GM12878 (cell line): ENCODE data around the gene ACOX1. TPM values are rescaled to one million over a fixed set of nuclear protein-coding genes. Genes with fewer than 3 reads are reported as not detected.

Experiments
- CBFB ChIP-seq: IDR thresholded peaks from 2 replicates; pipeline ENCODE4 v1.6.1; 2016; ENCODE audit warnings: antibody characterized with exemption, low read depth
- FOXK2 ChIP-seq: fragments of 450-650 bp; IDR thresholded peaks from 2 replicates; pipeline ENCODE4 v1.6.1; 2017; ENCODE audit warnings: mild to moderate bottlenecking, moderate library complexity
- HCFC1 ChIP-seq: fragments of 150-350 bp; IDR thresholded peaks from 2 replicates; pipeline ENCODE4 v1.6.1; 2014; ENCODE audit warnings: low read length
- KDM1A ChIP-seq: fragments of 200-600 bp; sonication (generic); IDR thresholded peaks from 2 replicates; pipeline ENCODE4 v1.6.1; 2016; ENCODE audit warnings: borderline replicate concordance
- MEF2A ChIP-seq: IDR thresholded peaks from 2 replicates; pipeline ENCODE4 v1.6.1; 2011; ENCODE audit warnings: low read depth, mild to moderate bottlenecking, low read length, moderate library complexity; ENCODE audit not compliant: insufficient read depth
- MTA2 ChIP-seq: fragments of 450-650 bp; IDR thresholded peaks from 2 replicates; pipeline ENCODE4 v1.6.1; 2016; ENCODE audit warnings: low read depth, mild to moderate bottlenecking, moderate library complexity
- MYC ChIP-seq: IDR thresholded peaks from 2 replicates; pipeline ENCODE4 v1.6.1; 2011; ENCODE audit warnings: mild to moderate bottlenecking, low read length, moderate library complexity, inconsistent platforms; ENCODE audit not compliant: insufficient read depth, insufficient replicate concordance, insufficient read length, severe bottlenecking
- NR2F1 ChIP-seq: fragments of 450-650 bp; conservative IDR thresholded peaks from 2 replicates; pipeline ENCODE4 v1.6.1; 2017; ENCODE audit warnings: mild to moderate bottlenecking
- RAD21 ChIP-seq: IDR thresholded peaks from 2 replicates; pipeline ENCODE4 v1.6.1; 2011; ENCODE audit warnings: mild to moderate bottlenecking, low read depth, low read length, moderate library complexity; ENCODE audit not compliant: insufficient read depth
- RAD51 ChIP-seq: fragments of 450-650 bp; IDR thresholded peaks from 2 replicates; pipeline ENCODE4 v1.6.1; 2016; ENCODE audit warnings: moderate library complexity, mild to moderate bottlenecking, inconsistent platforms
- RELA ChIP-seq: fragments of 450-650 bp; IDR thresholded peaks from 2 replicates; pipeline ENCODE4 v1.8.0; 2014; ENCODE audit warnings: borderline replicate concordance; ENCODE audit not compliant: partially characterized antibody
- SMAD5 ChIP-seq: IDR thresholded peaks from 2 replicates; pipeline ENCODE4 v1.6.1; 2016; ENCODE audit warnings: antibody characterized with exemption, low read depth
- SMARCA5 ChIP-seq: fragments of 450-650 bp; IDR thresholded peaks from 2 replicates; pipeline ENCODE4 v1.6.1; 2017; ENCODE audit warnings: mild to moderate bottlenecking
- SREBF1 ChIP-seq: IDR thresholded peaks from 2 replicates; pipeline ENCODE4 v1.6.1; 2012; ENCODE audit warnings: mild to moderate bottlenecking, low read length
- TCF12 ChIP-seq: IDR thresholded peaks from 2 replicates; pipeline ENCODE4 v1.6.1; 2011; ENCODE audit warnings: low read depth, mild to moderate bottlenecking, low read length
- YY1 ChIP-seq: IDR thresholded peaks from 2 replicates; pipeline ENCODE4 v1.6.1; 2011; ENCODE audit warnings: low read depth, mild to moderate bottlenecking, low read length
- ZNF217 ChIP-seq: fragments of 450-650 bp; IDR thresholded peaks from 2 replicates; pipeline ENCODE4 v1.6.1; 2017; ENCODE audit warnings: antibody characterized with exemption, mild to moderate bottlenecking
- ZNF622 ChIP-seq: fragments of 450-650 bp; IDR thresholded peaks from 2 replicates; pipeline ENCODE4 v1.6.1; 2017; ENCODE audit warnings: mild to moderate bottlenecking, inconsistent platforms
- polyA plus RNA-seq, 11 experiments: library from polyadenylated mRNA; depleted of rRNA in 4 of 11; unstranded in 6 of 11; stranded (reverse) in 5 of 11; fragments of >200 nt; fragmentation: Nextera tagmentation in 4 of 11; fragmentation: Illumina TruSeq in 1 of 11; extraction: Ambion mirVana in 4 of 11; extraction: Trizol in 1 of 11; gene quantifications; 1 replicate in 1 of 11; 2 replicates in 10 of 11; pipeline versions ENCODE4 v1.2.1 to v1.2.3, GENCODE V29; 2011 to 2016; ENCODE audit warnings: inconsistent platforms in 2 of 11, missing spikeins in 2 of 11, low read depth in 1 of 11
- total RNA-seq, 4 experiments: library from RNA; depleted of rRNA in 3 of 4; stranded (reverse); fragments of >200 nt in 3 of 4; fragmentation: Illumina TruSeq in 1 of 4; extraction: Trizol in 1 of 4; gene quantifications; 2 replicates each; pipeline versions ENCODE4 v1.2.1 to v1.2.3, GENCODE V29; 2013 to 2021
- TF ChIP-seq, protein P1 (sequence below): fragments of 450-650 bp; IDR thresholded peaks from 2 replicates; pipeline ENCODE4 v1.6.1; 2018; ENCODE audit warnings: mild to moderate bottlenecking, low read depth, moderate library complexity; ENCODE audit not compliant: partially characterized antibody
- TF ChIP-seq, protein P2 (sequence below): IDR thresholded peaks from 2 replicates; pipeline ENCODE4 v1.6.1; 2012; ENCODE audit warnings: low read depth, low read length, improper control_type of control experiment
- TF ChIP-seq, protein P3 (sequence below): fragments of 450-650 bp; conservative IDR thresholded peaks from 2 replicates; pipeline ENCODE4 v1.6.1; 2017; ENCODE audit warnings: mild to moderate bottlenecking, moderate library complexity
- TF ChIP-seq, protein P4 (sequence below): IDR thresholded peaks from 2 replicates; pipeline ENCODE4 v1.6.1; 2012; ENCODE audit warnings: mild to moderate bottlenecking, low read depth, low read length

The ACOX1 gene
- total and polyA plus RNA-seq, 10 of the 15 experiments (the other 5 are each of a cell fraction or from before 2014, with no cell fraction given), result 6.5 to 26.2 (median 21.6) TPM

DNA sequence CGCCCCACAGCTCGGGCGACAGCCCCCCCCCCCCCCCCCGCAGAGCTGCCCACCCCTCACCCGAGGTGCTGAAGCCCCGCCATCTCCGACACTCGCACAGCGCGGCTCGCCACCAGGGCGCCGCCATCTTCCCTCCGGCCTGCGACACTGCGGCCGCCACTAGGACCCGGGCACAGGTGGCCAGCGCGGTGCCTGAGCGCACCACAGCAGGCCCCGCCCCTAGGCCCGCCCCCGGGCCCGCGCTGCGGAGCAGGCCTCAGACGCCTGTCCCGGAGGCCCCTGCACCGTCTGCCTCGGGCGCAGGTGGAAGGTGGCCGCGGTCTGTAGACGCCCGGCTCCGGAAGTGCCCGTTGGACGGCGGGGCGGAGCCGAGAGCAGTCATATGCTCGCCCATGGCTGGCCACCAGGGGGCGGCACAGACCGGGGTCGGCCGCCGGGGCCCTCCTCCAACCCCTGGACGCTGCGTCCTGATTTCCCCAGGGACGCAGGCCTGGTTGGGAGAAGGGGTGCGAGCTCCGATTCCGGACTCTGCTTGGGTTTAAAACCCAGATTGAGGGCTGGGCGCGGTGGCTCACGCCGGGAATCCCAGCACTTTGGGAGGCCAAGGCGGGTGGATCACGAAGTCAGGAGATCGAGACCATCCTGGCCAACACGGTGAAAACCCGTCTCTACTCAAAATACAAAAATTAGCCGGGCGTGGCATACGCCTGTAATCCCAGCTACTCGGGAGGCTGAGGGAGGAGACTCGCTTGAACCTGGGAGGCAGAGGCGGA, 74.0 kb downstream of the ACOX1 start, which contains the start of gene MRPL38 (continued):
- TF ChIP-seq MTA2 (peak; percentile 47; the same call in 1 of the 2 replicates), RAD21 (peak; percentile 85), RAD51 (no peak), YY1 (peak; percentile 95), TCF12 (peak; percentile 69; the same call in 1 of the 2 replicates), SMAD5 (peak; percentile 68; the same call in 1 of the 2 replicates), SREBF1 (no peak), MEF2A (peak; percentile 62; the same call in 1 of the 2 replicates), ZNF217 (peak; percentile 82), KDM1A (no peak), FOXK2 (peak; percentile 27; the same call in 1 of the 2 replicates), NR2F1 (peak; percentile 85), MYC (no peak), SMARCA5 (peak; percentile 94; the same call in 1 of the 2 replicates), RELA (peak; percentile 59), HCFC1 (peak; percentile 61), CBFB (peak; percentile 8; the same call in 1 of the 2 replicates), ZNF622 (no peak)
- TF ChIP-seq, protein P1, sequence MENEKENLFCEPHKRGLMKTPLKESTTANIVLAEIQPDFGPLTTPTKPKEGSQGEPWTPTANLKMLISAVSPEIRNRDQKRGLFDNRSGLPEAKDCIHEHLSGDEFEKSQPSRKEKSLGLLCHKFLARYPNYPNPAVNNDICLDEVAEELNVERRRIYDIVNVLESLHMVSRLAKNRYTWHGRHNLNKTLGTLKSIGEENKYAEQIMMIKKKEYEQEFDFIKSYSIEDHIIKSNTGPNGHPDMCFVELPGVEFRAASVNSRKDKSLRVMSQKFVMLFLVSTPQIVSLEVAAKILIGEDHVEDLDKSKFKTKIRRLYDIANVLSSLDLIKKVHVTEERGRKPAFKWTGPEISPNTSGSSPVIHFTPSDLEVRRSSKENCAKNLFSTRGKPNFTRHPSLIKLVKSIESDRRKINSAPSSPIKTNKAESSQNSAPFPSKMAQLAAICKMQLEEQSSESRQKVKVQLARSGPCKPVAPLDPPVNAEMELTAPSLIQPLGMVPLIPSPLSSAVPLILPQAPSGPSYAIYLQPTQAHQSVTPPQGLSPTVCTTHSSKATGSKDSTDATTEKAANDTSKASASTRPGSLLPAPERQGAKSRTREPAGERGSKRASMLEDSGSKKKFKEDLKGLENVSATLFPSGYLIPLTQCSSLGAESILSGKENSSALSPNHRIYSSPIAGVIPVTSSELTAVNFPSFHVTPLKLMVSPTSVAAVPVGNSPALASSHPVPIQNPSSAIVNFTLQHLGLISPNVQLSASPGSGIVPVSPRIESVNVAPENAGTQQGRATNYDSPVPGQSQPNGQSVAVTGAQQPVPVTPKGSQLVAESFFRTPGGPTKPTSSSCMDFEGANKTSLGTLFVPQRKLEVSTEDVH, result no peak
- TF ChIP-seq, protein P2, sequence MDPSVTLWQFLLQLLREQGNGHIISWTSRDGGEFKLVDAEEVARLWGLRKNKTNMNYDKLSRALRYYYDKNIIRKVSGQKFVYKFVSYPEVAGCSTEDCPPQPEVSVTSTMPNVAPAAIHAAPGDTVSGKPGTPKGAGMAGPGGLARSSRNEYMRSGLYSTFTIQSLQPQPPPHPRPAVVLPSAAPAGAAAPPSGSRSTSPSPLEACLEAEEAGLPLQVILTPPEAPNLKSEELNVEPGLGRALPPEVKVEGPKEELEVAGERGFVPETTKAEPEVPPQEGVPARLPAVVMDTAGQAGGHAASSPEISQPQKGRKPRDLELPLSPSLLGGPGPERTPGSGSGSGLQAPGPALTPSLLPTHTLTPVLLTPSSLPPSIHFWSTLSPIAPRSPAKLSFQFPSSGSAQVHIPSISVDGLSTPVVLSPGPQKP, result peak; percentile 81
- TF ChIP-seq, protein P3, sequence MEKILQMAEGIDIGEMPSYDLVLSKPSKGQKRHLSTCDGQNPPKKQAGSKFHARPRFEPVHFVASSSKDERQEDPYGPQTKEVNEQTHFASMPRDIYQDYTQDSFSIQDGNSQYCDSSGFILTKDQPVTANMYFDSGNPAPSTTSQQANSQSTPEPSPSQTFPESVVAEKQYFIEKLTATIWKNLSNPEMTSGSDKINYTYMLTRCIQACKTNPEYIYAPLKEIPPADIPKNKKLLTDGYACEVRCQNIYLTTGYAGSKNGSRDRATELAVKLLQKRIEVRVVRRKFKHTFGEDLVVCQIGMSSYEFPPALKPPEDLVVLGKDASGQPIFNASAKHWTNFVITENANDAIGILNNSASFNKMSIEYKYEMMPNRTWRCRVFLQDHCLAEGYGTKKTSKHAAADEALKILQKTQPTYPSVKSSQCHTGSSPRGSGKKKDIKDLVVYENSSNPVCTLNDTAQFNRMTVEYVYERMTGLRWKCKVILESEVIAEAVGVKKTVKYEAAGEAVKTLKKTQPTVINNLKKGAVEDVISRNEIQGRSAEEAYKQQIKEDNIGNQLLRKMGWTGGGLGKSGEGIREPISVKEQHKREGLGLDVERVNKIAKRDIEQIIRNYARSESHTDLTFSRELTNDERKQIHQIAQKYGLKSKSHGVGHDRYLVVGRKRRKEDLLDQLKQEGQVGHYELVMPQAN, result peak; percentile 78
- TF ChIP-seq, protein P4, sequence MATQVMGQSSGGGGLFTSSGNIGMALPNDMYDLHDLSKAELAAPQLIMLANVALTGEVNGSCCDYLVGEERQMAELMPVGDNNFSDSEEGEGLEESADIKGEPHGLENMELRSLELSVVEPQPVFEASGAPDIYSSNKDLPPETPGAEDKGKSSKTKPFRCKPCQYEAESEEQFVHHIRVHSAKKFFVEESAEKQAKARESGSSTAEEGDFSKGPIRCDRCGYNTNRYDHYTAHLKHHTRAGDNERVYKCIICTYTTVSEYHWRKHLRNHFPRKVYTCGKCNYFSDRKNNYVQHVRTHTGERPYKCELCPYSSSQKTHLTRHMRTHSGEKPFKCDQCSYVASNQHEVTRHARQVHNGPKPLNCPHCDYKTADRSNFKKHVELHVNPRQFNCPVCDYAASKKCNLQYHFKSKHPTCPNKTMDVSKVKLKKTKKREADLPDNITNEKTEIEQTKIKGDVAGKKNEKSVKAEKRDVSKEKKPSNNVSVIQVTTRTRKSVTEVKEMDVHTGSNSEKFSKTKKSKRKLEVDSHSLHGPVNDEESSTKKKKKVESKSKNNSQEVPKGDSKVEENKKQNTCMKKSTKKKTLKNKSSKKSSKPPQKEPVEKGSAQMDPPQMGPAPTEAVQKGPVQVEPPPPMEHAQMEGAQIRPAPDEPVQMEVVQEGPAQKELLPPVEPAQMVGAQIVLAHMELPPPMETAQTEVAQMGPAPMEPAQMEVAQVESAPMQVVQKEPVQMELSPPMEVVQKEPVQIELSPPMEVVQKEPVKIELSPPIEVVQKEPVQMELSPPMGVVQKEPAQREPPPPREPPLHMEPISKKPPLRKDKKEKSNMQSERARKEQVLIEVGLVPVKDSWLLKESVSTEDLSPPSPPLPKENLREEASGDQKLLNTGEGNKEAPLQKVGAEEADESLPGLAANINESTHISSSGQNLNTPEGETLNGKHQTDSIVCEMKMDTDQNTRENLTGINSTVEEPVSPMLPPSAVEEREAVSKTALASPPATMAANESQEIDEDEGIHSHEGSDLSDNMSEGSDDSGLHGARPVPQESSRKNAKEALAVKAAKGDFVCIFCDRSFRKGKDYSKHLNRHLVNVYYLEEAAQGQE, result peak; percentile 24; the same call in 1 of the 2 replicates
